GM23338 (cell line): ENCODE measurements around the gene GAL3ST1. TPM values are rescaled to one million over a fixed set of nuclear protein-coding genes. Genes with fewer than 3 reads are reported as not detected.

Experiments used
- ATAC-seq: fragments of 200-7000 bp; cut with Tn5 transposase; 3 replicates; pipeline ENCODE4 v1.9.1; 2020
- DNase-seq: peaks from one replicate; pipeline ENCODE4 v3.0.0-alpha.2; 2015; ENCODE audit warnings: low spot score
- H2AFZ ChIP-seq: fragments of 200-600 bp; sonication (generic); 2 replicates; pipeline ENCODE4 v1.8.0; 2016; ENCODE audit warnings: antibody characterized with exemption, mild to moderate bottlenecking, moderate library complexity
- H3F3A ChIP-seq: fragments of 200-600 bp; sonication (generic); replicated peaks from 2 replicates; pipeline ENCODE4 v1.8.0; 2017; ENCODE audit warnings: antibody characterized with exemption, mixed run types, low read depth
- H3K27ac ChIP-seq: fragments of 200-600 bp; sonication (generic); 2 replicates; pipeline ENCODE4 v1.6.1; 2016; ENCODE audit warnings: low read depth
- H3K27me3 ChIP-seq: fragments of 200-600 bp; sonication (generic); 2 replicates; pipeline ENCODE4 v1.8.0; 2016; ENCODE audit warnings: mild to moderate bottlenecking, mixed run types, moderate library complexity; ENCODE audit not compliant: insufficient read depth
- H3K36me3 ChIP-seq: fragments of 200-600 bp; sonication (generic); 2 replicates; pipeline ENCODE4 v1.8.0; 2016; ENCODE audit warnings: mild to moderate bottlenecking; ENCODE audit not compliant: insufficient read depth
- H3K4me1 ChIP-seq: fragments of 200-600 bp; sonication (generic); 2 replicates; pipeline ENCODE4 v1.8.0; 2016; ENCODE audit warnings: mild to moderate bottlenecking, moderate library complexity; ENCODE audit not compliant: insufficient read depth
- H3K4me2 ChIP-seq: fragments of 200-600 bp; sonication (generic); 2 replicates; pipeline ENCODE4 v1.7.1; 2017; ENCODE audit warnings: mixed run types
- H3K4me3 ChIP-seq: fragments of 200-600 bp; sonication (generic); 2 replicates; pipeline ENCODE4 v1.6.1; 2016; ENCODE audit warnings: mixed run types
- H3K79me2 ChIP-seq: fragments of 200-600 bp; sonication (generic); replicated peaks from 2 replicates; pipeline ENCODE4 v1.8.0; 2017; ENCODE audit warnings: mild to moderate bottlenecking; ENCODE audit not compliant: insufficient read depth
- H3K9me2 ChIP-seq: fragments of 200-600 bp; sonication (generic); 2 replicates; pipeline ENCODE4 v1.8.0; 2017; ENCODE audit not compliant: insufficient read depth
- H4K20me1 ChIP-seq: fragments of 200-600 bp; sonication (generic); replicated peaks from 2 replicates; pipeline ENCODE4 v1.8.0; 2017; ENCODE audit warnings: mild to moderate bottlenecking; ENCODE audit not compliant: insufficient read depth
- H3K27ac Mint-ChIP-seq: 2 replicates; pipeline ENCODE4 v1.8.0; 2020; ENCODE audit warnings: inconsistent platforms, mild to moderate bottlenecking, moderate library complexity, mixed read lengths
- H3K27me3 Mint-ChIP-seq: 3 replicates; pipeline ENCODE4 v1.8.0; 2022; ENCODE audit warnings: low read depth, mild to moderate bottlenecking, moderate library complexity, mixed read lengths, inconsistent platforms; ENCODE audit not compliant: insufficient read depth, poor library complexity
- H3K36me3 Mint-ChIP-seq: 3 replicates; pipeline ENCODE4 v1.8.0; 2021; ENCODE audit warnings: low read depth, mild to moderate bottlenecking, inconsistent platforms, moderate library complexity, mixed read lengths
- H3K4me1 Mint-ChIP-seq: 3 replicates; pipeline ENCODE4 v1.8.0; 2020; ENCODE audit warnings: mild to moderate bottlenecking, inconsistent platforms, mixed read lengths
- H3K4me3 Mint-ChIP-seq: 3 replicates; pipeline ENCODE4 v1.8.0; 2021; ENCODE audit warnings: moderate library complexity, mild to moderate bottlenecking, inconsistent platforms, mixed read lengths
- H3K9me3 Mint-ChIP-seq: 3 replicates; pipeline ENCODE4 v1.8.0; 2020; ENCODE audit warnings: moderate library complexity, mild to moderate bottlenecking, inconsistent platforms, mixed read lengths
- CREB1 ChIP-seq: fragments of 250-450 bp; sonication (Bioruptor Pico); IDR thresholded peaks from 2 replicates; pipeline ENCODE4 v1.5.0; 2020; ENCODE audit warnings: low read depth, mild to moderate bottlenecking, moderate library complexity
- CTCF ChIP-seq, 2 experiments: fragments of 200-600 bp in 1 of 2; sonication (generic) in 1 of 2; conservative IDR thresholded peaks; 2 replicates each; pipeline versions ENCODE4 v1.5.1 to v1.6.1; 2016 to 2017; ENCODE audit warnings: antibody characterized with exemption in 2 of 2, low read depth in 2 of 2, mild to moderate bottlenecking in 2 of 2, moderate library complexity in 1 of 2
- ETS1 ChIP-seq: IDR thresholded peaks from 2 replicates; pipeline ENCODE4 v1.6.1; 2016; ENCODE audit warnings: antibody characterized with exemption
- NANOG ChIP-seq: IDR thresholded peaks from 2 replicates; pipeline ENCODE4 v1.6.1; 2016; ENCODE audit warnings: antibody characterized with exemption, borderline replicate concordance
- POLR2AphosphoS5 ChIP-seq: IDR thresholded peaks from 2 replicates; pipeline ENCODE4 v1.6.1; 2016; ENCODE audit warnings: antibody characterized with exemption, low read depth
- ZNF331 ChIP-seq: fragments of 250-450 bp; sonication (Bioruptor Pico); IDR thresholded peaks from 2 replicates; pipeline ENCODE4 v1.5.0; 2020; ENCODE audit warnings: low read depth, mild to moderate bottlenecking, moderate library complexity
- ZNF462 ChIP-seq: fragments of 250-450 bp; sonication (Bioruptor Pico); IDR thresholded peaks from 2 replicates; pipeline ENCODE4 v1.5.0; 2020; ENCODE audit warnings: mild to moderate bottlenecking, moderate library complexity
- polyA plus RNA-seq: library from polyadenylated mRNA; unstranded; fragments of >200 nt; fragmentation: Nextera tagmentation; extraction: Ambion mirVana; gene quantifications from 2 replicates; pipeline ENCODE4 v1.2.1, GENCODE V29; 2016
- total RNA-seq: library from RNA; depleted of rRNA; stranded (reverse); fragments of >200 nt; shearing (Covaris generic); gene quantifications from 2 replicates; pipeline ENCODE4 v1.2.3, GENCODE V29; 2014

The GAL3ST1 gene
- total and polyA plus RNA-seq, 2 experiments from 2014 or later, result 8.2 to 13.3 TPM

- TF ChIP-seq ZNF462 (CRISPR knock-in tag) (no peak), CREB1 (CRISPR knock-in tag) (no peak), POLR2AphosphoS5 (no peak)
These were observed 11.9 kb upstream of the GAL3ST1 start (continued) for GRCh38 chr22:30586414-30586813.

- H3F3A ChIP-seq, result no peaks in the 10 kb centered on the region
- H3K79me2 ChIP-seq, result peaks cover 9% of the 10 kb centered on the region
- H3K36me3 ChIP-seq, result peaks cover 32% of the 10 kb centered on the region
- no peak overlapping the region for H2AFZ ChIP-seq
- no peak for DNase-seq
- no peak overlapping the region for H3K27ac ChIP-seq
- H3K9me3 Mint-ChIP-seq, result no peaks in the 10 kb centered on the region
- no peak overlapping the region for H3K27ac Mint-ChIP-seq
- no peak overlapping the region for H3K4me3 ChIP-seq
- no peak for ATAC-seq
- H3K4me1 ChIP-seq, result no peaks in the 10 kb centered on the region
- no peaks in the 10 kb centered on the region; the same call in 2 of the 3 replicates for H3K4me1 Mint-ChIP-seq
- no peak overlapping the region for H3K4me2 ChIP-seq
- no peaks in the 10 kb centered on the region for H3K9me2 ChIP-seq
- H3K27me3 Mint-ChIP-seq, result peaks cover 5% of the 10 kb centered on the region
- no peaks in the 10 kb centered on the region; the same call in 1 of the 2 replicates for H4K20me1 ChIP-seq
- no peak overlapping the region for H3K4me3 Mint-ChIP-seq
- no peaks in the 10 kb centered on the region for H3K27me3 ChIP-seq
- H3K36me3 Mint-ChIP-seq, result peaks cover 95% of the 10 kb centered on the region
- no peak for TF ChIP-seq CTCF (conservative IDR thresholded peaks at IDR 0.05; ENCODE audit: low read depth in 2 of 2)
- no peak for TF ChIP-seq ZNF331 (CRISPR knock-in tag)
- TF ChIP-seq NANOG, result no peak
- no peak for TF ChIP-seq ZNF462 (CRISPR knock-in tag)
- no peak for TF ChIP-seq ETS1
These were observed 10.0 kb upstream of the GAL3ST1 start for GRCh38 chr22:30584441-30584840.
